Measurements from ENCODE around the gene PPP6R1.

The PPP6R1 gene

DNA sequence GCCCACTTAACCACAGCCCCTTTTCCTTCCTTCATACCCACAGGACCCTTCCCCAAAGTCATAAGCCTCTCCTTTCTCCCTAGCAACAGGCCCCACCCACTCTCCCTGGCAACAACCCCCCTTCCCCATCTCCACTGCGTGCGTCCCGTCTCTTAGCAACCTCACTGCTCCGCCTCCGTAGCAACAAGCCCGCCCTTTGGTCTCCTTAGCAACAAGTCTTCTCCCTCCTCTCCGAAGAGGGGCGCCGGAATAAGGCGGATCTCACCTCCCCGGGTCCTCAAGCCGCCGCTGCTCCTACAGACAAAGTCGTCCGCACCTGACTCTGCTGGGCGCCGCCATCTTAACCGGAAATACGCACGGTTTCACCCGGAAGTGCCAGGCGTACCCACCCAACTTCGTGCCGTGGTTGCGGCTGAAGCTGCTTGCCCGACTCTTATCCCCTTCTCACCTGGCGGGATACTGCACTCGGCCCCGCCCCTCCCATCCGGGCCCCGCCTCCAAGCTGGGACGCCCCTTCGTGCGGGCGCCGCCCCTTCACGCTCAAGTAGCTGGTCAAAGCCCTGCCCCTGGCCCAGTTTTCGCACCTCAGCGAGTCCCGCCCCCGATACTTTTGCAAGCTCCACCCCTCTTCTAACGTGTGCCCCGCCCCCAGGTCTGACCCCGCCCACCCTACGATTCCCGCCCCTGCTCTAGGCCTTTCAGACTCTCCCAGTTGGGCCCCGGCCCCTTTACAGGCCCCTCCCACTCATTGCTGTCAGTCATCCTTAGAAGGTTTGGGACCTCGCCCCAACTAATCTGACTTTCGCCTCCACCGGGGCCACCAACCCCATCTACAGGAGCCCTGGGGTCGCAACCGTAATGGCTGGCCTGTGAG is 21.2 kb upstream of the PPP6R1 start, which contains the start of gene HSPBP1:
HSPBP1 (minus strand) TSS at position 341 of the 874 bp plus-strand sequence. CDS start 502 bp downstream, outside the sequence.
- peak; percentile 91 for DNase-seq (ENCODE audit: low read depth)

DNA sequence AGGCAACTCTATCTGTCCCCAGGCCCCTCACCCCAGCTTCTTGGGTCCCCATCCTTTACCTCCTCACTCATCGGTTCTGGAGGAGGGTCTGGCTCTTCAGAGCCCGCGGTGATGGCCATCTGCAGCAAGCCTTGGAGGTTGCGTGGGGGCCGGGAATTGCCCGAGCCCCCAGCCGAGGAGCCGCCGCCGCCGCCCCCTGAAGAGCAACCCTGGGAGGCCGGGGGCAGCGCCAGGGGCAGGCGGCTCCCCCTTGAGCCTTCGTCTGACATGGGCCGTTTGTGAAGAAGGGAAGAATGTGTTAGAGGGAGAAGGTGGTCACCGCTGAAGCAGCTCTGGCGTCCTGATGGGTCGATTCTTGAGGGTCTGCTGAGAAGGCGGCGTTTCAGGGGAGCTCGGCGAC is 20.5 kb upstream of the PPP6R1 start:
- no peak for DNase-seq (ENCODE audit: low read depth)

DNA sequence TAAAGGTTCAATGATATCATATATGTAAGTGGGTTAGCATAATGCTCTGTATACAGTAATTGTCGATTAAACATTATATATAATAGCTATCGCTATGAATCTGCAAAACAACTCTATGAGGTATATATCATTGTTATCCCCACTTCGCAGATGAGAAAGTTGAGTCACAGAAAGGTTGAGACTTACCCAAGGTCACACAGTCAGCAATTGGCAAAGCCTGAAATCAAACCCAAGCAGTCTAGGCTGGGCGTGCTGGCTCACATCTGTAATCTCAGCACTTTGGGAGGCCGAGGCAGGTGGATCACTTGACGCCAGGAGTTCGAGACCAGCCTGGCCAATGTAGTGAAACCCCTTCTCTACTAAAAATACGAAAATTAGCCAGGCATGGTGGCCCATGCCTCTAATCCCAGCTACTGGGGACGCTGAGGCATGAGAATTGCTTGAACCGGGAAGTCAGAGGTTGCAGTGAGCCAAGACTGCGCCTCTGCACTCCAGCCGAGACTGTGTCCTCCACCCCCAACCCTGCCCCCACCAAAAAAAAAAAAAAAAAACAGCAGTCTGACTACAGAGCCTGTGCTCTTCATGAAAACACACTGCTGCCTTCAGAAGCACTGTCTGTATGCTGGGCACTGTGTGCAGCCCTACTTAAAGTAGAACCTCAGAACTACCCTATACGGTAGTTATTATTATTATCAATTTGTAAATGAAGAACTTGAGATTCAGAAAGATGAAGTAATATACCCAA is 19.7 kb upstream of the PPP6R1 start:
- DNase-seq (ENCODE audit: low read depth): no peak

DNA sequence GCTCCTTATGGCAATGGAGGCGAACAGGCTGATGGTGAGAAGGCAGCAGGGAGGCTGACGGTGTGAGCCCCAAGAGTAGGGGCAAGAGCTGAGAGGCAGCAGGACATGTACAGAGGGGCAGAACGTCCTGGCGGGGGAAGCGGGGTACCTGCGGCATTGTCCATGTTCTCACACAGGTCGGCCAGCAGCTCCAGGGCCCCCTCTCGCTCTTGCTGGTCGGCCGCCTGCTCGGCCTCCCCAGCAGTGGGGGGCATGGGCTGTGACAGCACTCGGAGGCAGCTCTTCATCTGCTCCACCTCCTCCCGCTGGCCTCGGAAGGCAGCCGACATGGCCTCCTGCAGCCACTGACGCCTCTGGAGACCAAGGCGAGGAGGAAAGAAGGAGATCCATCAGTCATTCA is 18.7 kb upstream of the PPP6R1 start:
- no peak for DNase-seq (ENCODE audit: low read depth)

DNA sequence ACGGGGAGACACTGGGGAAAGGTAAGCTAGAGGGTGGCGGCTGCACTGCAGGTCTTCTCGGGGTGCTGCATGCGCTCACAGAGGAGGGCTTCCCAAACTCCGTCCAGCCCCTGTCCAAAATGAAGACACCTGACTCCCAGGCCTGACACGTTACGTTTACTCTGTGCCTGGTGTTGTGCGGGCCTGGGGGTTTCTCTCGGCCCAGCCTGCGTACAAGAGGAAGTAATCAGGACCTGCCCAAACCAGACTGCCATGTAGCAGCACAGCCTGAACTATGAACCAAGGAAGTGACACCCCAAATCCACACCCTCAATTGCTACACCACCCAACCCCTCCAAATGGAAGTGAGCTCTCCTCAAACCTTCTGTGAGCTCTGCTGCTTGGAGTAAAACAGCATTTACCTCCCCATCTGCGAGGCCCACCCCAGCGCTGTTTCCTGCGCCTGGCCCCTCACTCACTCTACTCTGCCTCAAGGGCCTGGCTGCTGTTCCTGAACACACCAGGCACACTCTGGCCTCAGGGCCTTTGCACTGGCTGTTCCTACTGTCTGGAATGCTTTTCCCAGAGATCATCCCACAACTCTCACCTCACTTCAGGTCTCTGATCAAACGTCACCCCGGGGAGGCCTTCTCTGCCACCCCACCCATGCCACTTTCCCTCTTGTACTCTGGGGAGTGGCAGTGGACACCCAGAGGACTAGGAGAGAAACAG is 18.1 kb upstream of the PPP6R1 start:
- no peak for DNase-seq (ENCODE audit: low read depth)

DNA sequence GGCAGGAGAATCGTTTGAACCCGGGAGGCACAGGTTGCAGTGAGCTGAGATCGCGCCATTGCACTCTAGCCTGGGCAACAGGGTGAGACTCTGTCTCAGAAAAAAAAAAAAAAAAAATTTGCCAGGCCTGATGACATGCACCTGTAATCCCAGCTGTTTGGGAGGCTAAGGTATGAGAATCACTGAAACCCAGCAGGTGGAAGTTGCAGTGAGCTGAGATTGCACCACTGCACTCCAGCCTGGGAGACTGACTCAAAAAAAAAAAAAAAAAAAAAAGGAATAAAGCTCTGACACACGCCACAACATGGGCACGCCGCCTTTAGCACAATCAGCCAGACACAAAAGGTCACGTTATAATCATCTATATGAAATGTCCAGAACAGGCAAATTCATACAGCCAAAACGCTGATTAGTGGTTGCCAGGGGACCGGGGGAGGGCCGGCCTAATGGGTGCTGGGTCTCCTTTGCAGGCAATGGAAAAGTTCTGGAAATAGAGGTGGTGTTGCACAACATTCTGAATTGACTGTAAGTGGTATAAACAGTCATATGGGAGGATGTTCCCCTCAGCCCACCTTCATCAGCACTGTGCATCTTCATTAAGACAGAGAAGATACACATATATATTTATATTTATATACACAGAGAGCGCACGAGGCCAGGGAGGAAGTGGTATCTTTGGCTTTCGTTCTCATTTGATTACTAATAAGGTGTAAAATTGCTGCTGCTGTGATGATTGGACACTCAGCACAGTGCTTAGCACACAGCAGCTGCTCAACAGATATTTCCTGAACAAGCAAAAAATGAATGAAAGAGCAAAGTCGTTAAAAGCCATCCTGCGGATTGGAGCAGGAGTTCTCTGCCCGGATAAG is 17.3 kb upstream of the PPP6R1 start:
- no peak for DNase-seq (ENCODE audit: low read depth)

DNA sequence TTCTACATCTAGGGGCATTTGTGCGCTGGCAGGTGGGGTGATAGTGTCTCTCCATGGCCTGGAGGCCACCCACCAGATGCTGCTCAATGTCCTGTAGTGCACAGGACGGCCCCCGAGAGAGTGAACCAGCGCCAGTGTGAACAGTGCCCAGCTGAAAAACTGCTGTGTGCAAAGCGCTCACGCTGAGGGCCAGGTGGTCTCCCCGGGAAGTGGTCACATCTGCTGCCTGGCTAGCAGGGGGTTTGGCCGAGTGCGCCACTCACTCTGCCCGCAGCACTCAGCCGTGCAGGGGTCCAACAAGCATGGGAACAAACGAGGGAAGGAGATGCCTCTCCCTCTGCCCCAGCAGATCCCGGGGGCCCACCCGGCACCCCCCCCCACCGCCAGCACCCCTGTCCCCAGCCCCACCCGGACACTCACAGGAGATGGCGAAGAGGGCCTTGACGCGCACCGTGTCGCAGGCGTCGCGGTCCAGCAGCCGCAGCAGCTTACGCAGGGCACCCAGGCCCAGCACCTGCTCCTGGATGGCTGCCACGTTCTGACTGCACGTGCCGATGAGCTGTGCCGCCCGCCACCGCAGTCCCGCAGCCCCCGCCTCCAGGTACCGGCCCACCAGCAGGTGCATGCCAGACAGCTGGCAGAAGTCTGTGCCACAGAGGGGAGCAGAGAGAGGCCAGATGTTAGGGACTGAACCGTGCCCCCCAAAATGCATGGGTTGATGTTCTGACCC is 15.3 kb upstream of the PPP6R1 start:
- DNase-seq (ENCODE audit: low read depth): no peak

DNA sequence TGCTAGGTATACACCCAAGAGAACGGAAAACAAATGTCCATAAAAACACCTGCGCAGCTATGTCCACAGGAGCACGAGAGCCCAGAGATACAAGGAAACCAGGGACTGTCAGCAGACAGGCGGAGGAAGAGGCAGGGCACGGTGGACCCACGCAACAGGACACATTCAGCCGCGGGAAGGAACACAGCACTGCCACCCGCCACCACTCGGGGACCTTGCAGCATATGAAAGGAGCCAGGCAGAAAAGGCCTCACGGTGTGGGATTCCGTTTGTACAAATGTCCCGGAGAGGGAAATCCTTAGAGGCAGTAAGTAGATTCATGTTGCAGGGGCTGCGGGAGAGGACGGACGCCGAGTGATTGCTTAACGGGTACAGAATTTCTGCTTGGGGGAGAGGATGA is 13.3 kb upstream of the PPP6R1 start:
- DNase-seq (ENCODE audit: low read depth): no peak

DNA sequence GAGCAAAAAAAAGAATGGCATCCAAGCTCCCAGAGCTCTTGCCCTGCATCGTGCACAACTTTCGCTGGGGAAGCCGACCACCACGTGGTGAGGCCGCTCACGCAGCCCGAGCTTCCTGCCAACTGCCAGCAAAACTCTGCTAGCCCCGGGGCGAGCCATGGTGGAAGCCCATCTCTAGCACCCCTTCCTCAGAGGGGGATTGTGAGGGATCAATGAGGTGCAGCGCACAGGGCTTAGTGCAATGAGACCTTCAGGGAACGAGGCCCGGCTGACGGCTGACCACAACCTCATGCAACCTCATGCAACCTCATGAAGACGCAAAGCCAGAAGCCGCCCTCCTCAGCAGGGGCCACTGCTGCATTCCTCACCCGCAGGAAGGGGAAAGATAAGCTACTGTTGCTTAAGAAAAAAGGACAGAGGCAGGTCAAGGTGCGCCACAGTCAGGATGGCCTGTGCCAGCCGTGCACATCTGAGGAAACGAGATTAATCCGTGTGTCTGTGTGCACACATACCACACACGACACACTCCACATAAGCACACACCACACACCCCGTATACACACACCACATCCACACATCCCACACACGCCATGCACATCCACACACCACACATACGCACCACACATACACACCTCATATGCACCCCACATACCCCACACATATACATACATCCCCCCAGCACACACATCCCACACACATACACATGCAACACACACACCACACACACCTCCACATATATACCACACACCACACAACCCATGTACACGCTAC is 11.5 kb upstream of the PPP6R1 start:
- DNase-seq (ENCODE audit: low read depth): no peak

DNA sequence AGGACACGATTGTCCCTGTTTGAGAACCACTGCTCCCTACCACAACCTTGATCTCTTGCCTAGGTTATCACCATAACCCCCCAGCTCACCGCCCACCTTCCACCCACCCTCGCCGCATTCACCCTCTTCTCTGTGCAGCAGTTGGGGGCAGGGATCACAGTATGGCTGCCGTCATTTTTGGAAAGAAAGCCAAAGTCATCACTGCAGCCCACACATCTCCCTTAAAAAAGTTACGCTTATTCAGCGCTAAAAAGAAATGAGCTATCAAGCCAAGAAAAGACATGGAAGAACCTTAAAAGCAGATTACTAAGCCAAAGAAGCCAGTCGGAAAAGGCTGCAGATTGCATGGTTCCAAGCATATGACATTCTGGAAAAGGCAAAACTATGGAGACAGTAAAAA is 10.5 kb upstream of the PPP6R1 start:
- no peak for DNase-seq (ENCODE audit: low read depth)

DNA sequence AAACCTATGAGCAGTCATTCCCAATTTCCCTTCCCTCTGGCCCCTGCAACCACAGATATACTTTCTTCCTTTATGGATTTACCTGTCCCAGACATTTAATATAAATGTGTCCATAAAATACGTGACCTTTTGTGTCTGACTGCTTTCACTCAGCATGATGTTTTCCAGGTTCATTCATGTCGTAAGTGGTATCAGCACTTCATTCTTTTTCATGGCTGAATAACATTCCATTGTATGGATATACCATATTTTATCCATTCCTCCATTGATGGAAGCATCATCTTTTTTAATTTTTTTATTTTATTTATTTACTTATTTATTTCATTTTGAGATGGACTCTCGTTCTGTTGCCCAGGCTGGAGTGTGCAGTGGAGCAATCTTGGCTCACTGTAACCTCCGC is 8.0 kb upstream of the PPP6R1 start:
- no peak for DNase-seq (ENCODE audit: low read depth)

DNA sequence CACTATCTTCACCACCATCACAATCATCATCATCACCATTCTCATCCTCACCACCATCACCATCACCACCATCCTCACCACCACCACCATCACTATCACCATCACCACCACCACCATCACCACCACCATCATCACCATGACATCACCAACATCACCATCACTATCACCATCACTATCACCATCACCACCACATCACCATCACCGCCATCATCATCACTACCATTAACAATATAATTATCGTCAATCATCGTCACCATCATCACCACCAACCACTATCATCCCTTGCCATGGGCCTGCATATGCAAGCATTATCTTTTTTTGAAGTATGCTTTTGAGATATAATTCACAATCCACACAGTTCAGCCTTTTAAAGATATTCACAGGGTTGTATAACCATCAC is 7.6 kb upstream of the PPP6R1 start:
- DNase-seq (ENCODE audit: low read depth): no peak

DNA sequence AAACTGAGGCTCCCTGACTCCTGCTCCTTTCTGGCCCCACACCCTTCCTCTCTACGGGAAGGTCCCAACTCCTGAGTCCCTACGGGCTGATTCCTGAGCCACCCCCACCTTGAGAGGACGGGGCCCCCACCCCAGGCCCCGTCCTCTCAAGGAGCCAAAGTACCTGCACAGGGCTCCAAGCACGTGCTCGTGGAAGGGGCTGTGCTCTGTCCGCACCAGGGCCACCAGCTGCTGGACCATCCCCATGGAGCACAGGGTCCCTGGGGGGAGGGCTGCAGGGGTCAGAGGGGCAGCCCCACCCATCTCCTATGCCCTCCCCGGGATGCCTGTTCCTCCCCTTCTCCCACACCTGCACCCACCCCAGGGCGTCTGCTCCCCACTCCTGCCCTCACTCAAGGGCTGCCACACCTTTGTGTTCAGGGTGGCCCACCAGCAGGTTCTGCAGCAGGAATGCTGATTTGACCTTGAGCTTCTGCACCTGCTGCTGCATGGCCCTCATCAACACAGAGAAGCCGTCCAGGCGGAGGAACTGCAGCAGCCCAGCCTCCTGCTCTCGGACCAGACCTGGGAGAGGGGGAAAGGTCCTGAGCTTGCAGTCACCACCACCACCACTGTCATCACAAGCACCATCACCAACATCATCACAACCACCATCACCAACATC is 7.0 kb upstream of the PPP6R1 start:
- no peak for DNase-seq (ENCODE audit: low read depth)

DNA sequence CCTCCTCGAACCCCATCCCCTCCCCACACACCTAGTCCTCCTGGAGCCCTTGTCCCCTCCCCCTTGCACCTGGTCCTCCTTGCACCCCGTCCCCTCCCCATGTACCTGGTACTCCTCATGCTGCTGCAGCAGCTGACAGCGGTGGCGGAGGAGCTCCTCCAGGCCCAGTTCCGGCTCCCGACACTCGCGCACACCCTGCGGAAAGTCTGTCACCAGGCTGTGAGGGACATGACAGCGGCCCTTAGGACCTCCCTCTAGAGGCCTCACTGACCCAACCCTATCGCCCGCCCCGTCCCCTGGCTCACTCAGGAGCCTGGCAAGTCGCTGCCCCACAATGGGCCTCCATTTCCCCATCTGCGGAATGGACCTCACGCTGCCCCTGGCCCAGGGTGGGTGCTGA is 6.4 kb upstream of the PPP6R1 start:
- DNase-seq (ENCODE audit: low read depth): no peak

DNA sequence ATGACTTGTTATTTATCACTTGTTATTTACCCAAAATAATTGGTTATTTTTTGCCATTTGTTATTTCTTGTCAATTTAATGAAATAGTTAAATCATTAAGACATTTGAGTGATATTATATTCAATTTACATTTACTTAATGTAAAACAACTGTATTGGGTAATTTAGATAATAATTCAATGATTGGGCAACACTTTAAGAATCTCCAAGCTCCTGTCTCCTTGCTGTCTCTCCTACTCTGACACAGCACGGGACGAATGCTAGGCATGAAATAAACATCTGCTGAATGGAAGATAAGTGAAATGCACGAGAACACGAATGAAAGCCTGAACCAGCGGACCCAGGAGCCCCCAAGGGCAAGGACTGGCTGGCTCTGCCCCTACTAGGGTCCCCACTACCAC is 5.7 kb upstream of the PPP6R1 start:
- no peak for DNase-seq (ENCODE audit: low read depth)

DNA sequence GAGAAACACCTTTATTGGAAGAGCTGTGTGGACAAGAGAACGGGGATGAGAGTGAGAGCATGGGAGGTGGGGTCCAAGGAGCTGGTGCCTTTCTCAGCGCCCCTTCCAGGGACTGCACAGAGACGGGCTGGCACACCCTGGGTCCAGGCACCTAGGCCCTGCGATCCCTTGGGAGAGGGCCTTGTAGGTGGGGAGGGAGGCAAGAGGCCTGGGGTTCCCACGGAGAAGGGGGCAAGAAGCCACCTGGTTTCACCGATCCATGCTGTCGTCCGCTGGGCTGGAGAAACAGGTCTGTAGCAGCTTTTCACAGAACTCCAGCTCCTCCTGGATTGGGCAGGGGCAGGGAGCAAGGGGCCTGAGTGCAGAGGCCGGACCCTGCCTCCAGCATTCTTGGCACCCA is 3.5 kb upstream of the PPP6R1 start:
- DNase-seq (ENCODE audit: low read depth): no peak

DNA sequence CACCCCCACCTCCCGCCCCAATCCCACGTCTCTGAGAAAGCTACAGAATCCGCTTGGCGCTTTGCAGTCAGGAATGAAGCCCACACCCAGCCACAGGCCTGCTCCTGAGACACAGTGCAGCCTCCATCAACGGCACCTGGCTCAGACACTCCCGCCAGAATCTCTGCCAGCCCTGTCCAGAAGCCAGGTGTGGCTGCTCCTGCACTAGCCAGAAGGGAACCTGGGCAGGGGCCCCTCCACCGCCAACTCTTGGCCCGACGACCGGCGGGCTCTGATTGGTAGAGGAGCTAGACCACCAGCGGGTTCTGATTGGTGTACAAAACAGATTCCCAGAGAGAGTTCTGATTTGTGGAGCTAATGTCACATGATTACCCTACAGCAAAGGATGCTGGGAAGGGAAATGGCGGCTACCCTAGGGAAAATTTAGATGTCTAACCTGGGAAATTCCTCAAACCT is 2.9 kb upstream of the PPP6R1 start:
- DNase-seq (ENCODE audit: low read depth): no peak

DNA sequence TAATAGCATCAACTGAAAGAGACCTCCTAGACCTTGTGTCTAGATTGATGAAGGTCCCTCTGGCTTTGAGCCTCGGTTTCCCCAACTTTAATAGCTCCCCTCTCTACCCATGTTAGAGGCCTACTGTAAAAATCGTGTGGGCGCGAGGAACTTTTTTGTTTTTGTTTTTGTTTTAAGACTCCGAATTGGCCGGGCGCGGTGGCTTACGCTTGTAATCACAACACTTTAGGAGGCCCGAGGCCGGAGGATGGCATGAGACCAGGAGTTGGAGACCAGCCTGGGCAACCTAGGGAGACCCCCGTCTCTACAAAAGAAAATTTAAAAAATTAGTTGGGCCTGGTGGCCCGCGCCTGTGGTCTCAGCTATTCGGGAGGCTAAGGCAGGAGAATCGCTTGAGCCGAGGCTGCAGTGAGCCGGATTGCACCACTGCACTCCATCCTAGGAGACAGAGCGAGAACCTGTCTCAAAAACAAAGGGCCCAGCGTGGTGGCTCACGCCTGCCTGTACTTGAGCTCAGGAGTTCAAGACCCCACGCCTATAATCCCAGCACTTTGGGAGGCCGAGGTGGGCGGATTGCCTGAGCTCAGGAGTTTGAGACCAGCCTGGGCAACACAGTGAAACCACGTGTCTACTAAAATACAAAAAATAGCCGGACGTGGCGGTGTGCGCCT is 858 bp upstream of the PPP6R1 start:
- DNase-seq (ENCODE audit: low read depth): peak; percentile 13

DNA sequence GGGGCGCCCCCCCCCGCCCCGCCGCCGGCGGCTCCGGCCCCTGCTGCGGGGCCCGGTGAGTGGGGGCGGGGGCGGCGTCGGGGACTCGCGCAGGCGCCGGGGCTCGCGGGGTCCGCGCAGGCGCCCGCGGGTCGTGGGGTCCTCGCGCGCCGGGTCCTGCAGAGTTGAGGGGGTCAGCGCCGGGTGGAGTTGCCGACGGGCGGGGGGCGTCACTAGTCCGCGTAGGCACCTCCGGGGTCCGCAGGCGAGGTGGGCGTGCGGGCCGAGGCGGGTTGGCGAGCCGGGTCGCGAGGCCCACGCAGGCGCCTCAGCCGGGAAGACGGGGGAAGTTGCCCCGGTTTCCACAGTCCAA is 365 bp downstream of the PPP6R1 start:
- DNase-seq (ENCODE audit: low read depth): no peak

Measured in fibroblast of the conjunctiva (primary cell).